ENCODE measurements around the gene SH3BGR.
"Not testable (repeated sequence)": the region's sequence is repeated elsewhere in the genome, so short reads cannot be mapped to it uniquely, and the experiment has no call there.

SH3BGR gene

GRCh38 chr21:39540367-39540766 lies 88.6 kb downstream of the SH3BGR start:
- not testable (repeated sequence) for DNase-seq (ENCODE audit: low read depth in 4 of 4, low spot score in 1 of 4)

DNA sequence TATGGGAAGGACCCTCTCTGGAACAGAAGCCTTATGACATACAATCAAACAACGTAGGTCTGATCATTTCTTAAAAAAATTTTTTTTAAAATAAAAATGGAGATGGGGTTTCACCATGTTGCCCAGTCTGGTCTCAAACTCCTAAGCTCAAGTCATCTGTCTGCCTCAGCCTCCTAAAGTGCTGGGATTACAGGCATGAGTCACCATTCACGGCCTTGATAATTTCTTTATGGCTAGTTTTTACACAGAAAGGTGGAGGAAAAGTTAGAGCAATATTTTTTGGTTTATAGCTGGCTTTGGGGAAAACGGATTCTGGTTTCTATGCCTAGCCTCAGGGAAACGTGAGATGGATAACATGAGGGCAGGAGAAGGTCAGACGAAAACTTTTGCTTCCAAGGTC lies 91.0 kb downstream of the SH3BGR start:
- no peak for DNase-seq (ENCODE audit: low read depth in 4 of 4, low spot score in 1 of 4)

- DNase-seq (ENCODE audit: low read depth in 4 of 4, low spot score in 1 of 4) = no peak
Measured at GRCh38 chr21:39546522-39546921, 94.8 kb downstream of the SH3BGR start.

- DNase-seq (ENCODE audit: low read depth in 4 of 4, low spot score in 1 of 4) = no peak
Measured at GRCh38 chr21:39552856-39553255, 101.1 kb downstream of the SH3BGR start.

DNA sequence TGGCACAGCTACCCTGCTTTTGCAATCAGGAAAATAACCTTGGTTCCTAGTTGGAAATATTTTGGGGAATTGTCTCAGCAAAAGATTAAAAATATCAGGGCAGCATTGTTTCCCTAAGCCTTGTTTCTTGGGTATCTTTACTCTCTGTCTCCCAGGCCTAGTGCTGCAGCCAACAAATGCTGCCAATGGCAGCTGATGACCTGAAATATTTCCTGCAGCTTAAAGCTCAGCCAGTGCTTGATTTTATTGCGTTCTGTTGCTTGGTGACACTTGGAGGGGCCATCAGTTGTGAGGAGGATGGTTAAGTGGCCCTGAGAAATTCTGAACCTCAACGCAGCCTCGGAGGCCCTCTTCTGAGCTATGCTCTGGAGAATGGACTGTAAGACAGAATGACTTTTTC lies 101.6 kb downstream of the SH3BGR start:
- DNase-seq (ENCODE audit: low read depth in 4 of 4, low spot score in 1 of 4) = no peak

GRCh38 chr21:39555911-39556590 lies 104.3 kb downstream of the SH3BGR start:
- DNase-seq (ENCODE audit: low read depth in 4 of 4, low spot score in 1 of 4) = no peak

GRCh38 chr21:39559511-39559910 lies 107.7 kb downstream of the SH3BGR start:
- no peak for DNase-seq (ENCODE audit: low read depth in 4 of 4, low spot score in 1 of 4)

- no peak for DNase-seq (ENCODE audit: low read depth in 4 of 4, low spot score in 1 of 4)
Measured at GRCh38 chr21:39561140-39561539, 109.4 kb downstream of the SH3BGR start.

GRCh38 chr21:39562791-39563770 lies 111.3 kb downstream of the SH3BGR start:
- DNase-seq (ENCODE audit: low read depth in 4 of 4, low spot score in 1 of 4) = no peak

GRCh38 chr21:39564200-39564599 lies 112.4 kb downstream of the SH3BGR start:
- no peak for DNase-seq (ENCODE audit: low read depth in 4 of 4, low spot score in 1 of 4)

Measured in stimulated activated CD4-positive, alpha-beta T cell treated with anti-CD3 and anti-CD28 coated beads, Interleukin-1b, Interleukin-23, amount 100 ng/mL, for 24 hours (primary cell).